ENCODE measurements around the gene N4BP2L2. TPM values are rescaled to one million over a fixed set of nuclear protein-coding genes. Genes with fewer than 3 reads are reported as not detected.
"Not testable (repeated sequence)": the region's sequence is repeated elsewhere in the genome, so short reads cannot be mapped to it uniquely, and the experiment has no call there.

The N4BP2L2 gene
- total RNA-seq, 1 donor from 2014 or later = 124 TPM

DNA sequence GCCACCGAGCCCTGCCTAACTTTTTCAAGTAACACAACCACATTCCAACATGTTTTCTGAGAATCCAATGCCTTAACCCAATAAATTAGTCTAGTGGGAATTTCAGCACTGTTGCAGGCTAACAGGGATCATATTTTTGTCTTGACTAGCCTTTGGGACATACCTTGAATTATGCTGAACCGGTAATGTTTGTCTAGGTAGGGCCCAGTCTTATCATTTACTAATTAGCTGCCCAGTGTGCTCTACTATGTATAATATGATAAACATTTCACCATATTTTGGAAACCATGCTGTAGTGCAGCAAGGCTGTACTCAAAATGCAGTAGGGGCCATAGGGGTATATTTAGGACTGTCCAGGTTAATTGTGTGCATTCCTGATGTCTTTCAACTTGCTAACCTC lies 44.4 kb upstream of the N4BP2L2 start:
- no peak overlapping the region for H3K4me3 Mint-ChIP-seq
- no peak for DNase-seq (ENCODE audit: extremely low spot score, unreplicated experiment)
- no peaks in the 10 kb centered on the region for H3K36me3 Mint-ChIP-seq
- no peaks in the 10 kb centered on the region for H3K9me3 Mint-ChIP-seq
- TF ChIP-seq, protein P1, sequence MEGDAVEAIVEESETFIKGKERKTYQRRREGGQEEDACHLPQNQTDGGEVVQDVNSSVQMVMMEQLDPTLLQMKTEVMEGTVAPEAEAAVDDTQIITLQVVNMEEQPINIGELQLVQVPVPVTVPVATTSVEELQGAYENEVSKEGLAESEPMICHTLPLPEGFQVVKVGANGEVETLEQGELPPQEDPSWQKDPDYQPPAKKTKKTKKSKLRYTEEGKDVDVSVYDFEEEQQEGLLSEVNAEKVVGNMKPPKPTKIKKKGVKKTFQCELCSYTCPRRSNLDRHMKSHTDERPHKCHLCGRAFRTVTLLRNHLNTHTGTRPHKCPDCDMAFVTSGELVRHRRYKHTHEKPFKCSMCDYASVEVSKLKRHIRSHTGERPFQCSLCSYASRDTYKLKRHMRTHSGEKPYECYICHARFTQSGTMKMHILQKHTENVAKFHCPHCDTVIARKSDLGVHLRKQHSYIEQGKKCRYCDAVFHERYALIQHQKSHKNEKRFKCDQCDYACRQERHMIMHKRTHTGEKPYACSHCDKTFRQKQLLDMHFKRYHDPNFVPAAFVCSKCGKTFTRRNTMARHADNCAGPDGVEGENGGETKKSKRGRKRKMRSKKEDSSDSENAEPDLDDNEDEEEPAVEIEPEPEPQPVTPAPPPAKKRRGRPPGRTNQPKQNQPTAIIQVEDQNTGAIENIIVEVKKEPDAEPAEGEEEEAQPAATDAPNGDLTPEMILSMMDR (conservative IDR thresholded peaks at IDR 0.05) = no peak
- no peaks in the 10 kb centered on the region for H3K27me3 Mint-ChIP-seq
- no peaks in the 10 kb centered on the region for H3K4me1 Mint-ChIP-seq (ENCODE audit: unreplicated experiment)
- H3K27ac Mint-ChIP-seq = no peak overlapping the region

DNA sequence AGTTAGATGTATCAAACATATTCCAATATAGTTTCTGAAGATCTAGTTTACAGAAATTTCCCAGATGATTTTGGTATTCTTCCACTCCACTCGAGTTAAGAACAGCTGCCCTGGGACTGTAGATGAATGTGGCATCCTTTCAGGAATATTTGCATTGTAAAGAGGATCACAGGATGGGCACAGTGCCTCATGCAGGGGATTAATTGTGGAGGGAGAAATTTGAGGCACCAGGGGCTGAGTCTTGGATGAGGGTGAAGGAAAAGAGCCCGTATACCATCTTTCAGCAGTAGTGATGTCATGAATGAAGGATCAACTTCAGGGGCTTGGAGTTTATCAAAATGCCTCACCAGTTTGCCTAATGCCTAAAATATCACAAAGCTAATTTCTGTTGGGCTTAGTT lies 43.7 kb upstream of the N4BP2L2 start:
- H3K4me3 Mint-ChIP-seq = no peak overlapping the region
- H3K27ac Mint-ChIP-seq = no peak overlapping the region
- H3K27me3 Mint-ChIP-seq = no peaks in the 10 kb centered on the region
- H3K36me3 Mint-ChIP-seq = no peaks in the 10 kb centered on the region
- H3K9me3 Mint-ChIP-seq = peaks cover 2% of the 10 kb centered on the region
- TF ChIP-seq, protein P1 (conservative IDR thresholded peaks at IDR 0.05) = no peak
- no peaks in the 10 kb centered on the region for H3K4me1 Mint-ChIP-seq (ENCODE audit: unreplicated experiment)
- DNase-seq (ENCODE audit: extremely low spot score, unreplicated experiment) = no peak

DNA sequence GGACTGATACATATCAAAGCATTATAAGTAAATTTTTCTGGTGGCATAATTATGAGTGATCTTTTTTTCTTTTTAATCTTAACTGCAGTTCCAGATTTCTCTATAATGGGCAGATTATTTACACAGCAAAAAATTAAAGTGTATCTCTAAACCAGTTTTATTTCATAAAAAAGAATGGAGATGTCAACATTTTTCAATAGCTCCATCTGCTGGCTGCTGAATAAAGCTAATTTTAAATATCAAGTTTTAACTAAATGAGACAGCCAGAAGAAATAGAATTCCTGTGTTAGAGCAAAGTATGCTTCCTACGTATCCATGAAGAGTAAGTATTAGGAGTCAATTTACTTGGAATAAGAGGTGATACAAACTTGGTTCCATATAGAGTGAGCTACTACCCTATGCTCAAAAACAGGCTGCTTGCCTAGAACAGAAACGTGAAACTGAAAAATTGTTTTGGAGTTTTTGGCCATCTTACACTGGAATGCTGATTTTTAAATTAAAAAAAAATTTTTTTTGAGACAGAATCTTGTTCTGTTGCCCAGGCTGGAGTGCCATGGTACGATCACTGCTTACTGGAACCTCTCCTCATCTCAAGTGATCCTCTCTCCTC lies 42.7 kb upstream of the N4BP2L2 start:
- Mint-ChIP-seq H3K27me3 (no peaks in the 10 kb centered on the region), H3K4me3 (no peak overlapping the region), H3K9me3 (peaks cover 9% of the 10 kb centered on the region), H3K36me3 (no peaks in the 10 kb centered on the region), H3K4me1 (ENCODE audit: unreplicated experiment) (no peaks in the 10 kb centered on the region), H3K27ac (no peak overlapping the region)
- TF ChIP-seq, protein P1 (conservative IDR thresholded peaks at IDR 0.05) = peak; percentile 76
- no peak for DNase-seq (ENCODE audit: extremely low spot score, unreplicated experiment)

DNA sequence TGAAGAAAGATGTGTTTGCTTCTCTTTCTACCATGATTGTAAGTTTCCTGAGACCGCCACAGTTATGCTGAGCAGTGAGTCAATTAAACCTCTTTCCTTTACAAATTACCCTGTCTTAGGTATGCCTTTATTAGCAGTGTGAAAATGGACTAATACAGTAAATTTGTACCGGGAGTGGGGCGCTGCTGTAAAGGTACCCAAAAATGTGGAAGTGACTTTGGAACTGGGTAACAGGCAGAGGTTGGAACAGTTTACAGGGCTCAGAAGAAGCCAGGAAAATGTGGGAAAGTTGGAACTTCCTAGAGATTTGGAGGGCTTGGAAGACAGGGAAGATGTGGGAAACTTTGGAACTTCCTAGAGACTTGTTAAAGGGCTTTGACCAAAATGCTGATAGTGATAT lies 38.4 kb upstream of the N4BP2L2 start:
- H3K4me3 Mint-ChIP-seq = no peak overlapping the region
- H3K9me3 Mint-ChIP-seq = peaks cover 9% of the 10 kb centered on the region
- H3K27ac Mint-ChIP-seq = no peak overlapping the region
- no peak for DNase-seq (ENCODE audit: extremely low spot score, unreplicated experiment)
- no peaks in the 10 kb centered on the region for H3K36me3 Mint-ChIP-seq
- H3K4me1 Mint-ChIP-seq (ENCODE audit: unreplicated experiment) = no peaks in the 10 kb centered on the region
- TF ChIP-seq, protein P1 (conservative IDR thresholded peaks at IDR 0.05) = no peak
- no peaks in the 10 kb centered on the region for H3K27me3 Mint-ChIP-seq

DNA sequence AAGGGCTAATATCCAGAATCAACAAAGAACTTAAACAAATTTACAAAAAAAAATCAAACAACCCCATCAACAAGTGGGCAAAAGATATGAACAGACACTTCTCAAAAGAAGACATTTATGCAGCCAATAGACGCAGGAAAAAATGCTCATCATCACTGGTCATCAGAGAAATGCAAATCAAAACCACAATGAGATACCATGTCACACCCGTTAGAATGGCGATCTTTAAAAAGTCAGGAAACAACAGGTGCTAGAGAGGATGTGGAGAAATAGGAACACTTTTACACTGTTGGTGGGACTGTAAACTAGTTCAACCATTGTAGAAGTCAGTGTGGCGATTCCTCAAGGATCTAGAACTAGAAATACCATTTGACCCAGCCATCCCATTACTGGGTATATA lies 37.1 kb upstream of the N4BP2L2 start:
- H3K4me3 Mint-ChIP-seq; DNase-seq (ENCODE audit: extremely low spot score, unreplicated experiment); H3K36me3 Mint-ChIP-seq; H3K27ac Mint-ChIP-seq; H3K4me1 Mint-ChIP-seq (ENCODE audit: unreplicated experiment); H3K27me3 Mint-ChIP-seq: not testable (repeated sequence)
- H3K9me3 Mint-ChIP-seq = peaks cover 14% of the 10 kb centered on the region

DNA sequence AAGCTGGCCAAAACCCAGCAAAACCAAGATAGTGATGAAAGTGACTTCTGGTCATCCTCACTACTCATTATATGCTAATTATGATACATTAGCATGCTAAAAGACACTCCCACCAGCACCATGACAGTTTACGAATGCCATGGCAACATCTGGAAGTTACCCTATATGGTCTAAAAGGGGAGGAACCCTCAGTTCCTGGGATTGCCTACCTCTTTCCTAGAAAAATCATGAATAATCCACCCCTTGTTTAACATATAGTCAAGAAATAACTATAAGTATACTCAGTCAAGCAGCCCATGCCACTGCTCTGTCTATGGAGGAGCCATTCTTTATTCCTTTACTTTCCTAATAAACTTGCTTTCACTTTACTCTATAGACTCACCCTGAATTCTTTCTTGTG lies 22.2 kb upstream of the N4BP2L2 start:
- H3K36me3 Mint-ChIP-seq; H3K4me1 Mint-ChIP-seq (ENCODE audit: unreplicated experiment); DNase-seq (ENCODE audit: extremely low spot score, unreplicated experiment); H3K27ac Mint-ChIP-seq; H3K4me3 Mint-ChIP-seq; H3K27me3 Mint-ChIP-seq: not testable (repeated sequence)
- peaks cover 10% of the 10 kb centered on the region for H3K9me3 Mint-ChIP-seq

DNA sequence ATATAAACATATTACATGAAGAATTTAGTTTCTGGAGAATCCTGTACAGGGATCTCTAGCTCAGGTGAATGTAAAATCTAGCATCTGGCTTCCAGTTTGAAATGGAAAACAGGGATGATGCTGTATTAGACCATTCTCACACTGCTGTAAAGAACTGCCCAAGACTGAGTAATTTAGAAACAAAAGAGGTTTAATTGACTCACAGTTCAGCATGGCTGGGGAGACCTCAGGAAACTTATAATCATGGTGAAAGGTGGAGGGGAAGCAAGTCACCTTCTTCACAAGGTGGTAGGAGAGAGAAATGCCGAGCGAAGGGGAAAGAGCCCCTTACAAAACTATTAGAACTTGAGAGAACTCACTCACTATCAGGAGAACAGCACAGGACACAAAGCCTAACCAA lies 17.0 kb upstream of the N4BP2L2 start:
- Mint-ChIP-seq H3K4me3 (no peak overlapping the region), H3K4me1 (ENCODE audit: unreplicated experiment) (no peaks in the 10 kb centered on the region), H3K27me3 (no peaks in the 10 kb centered on the region), H3K36me3 (no peaks in the 10 kb centered on the region), H3K27ac (no peak overlapping the region), H3K9me3 (peaks cover 2% of the 10 kb centered on the region)
- TF ChIP-seq, protein P1 (conservative IDR thresholded peaks at IDR 0.05) = no peak
- DNase-seq (ENCODE audit: extremely low spot score, unreplicated experiment) = no peak

All from type B pancreatic cell (in vitro differentiated cells).